ENCODE measurements around the gene AIF1L.

Gene AIF1L

GRCh38 chr9:131051592-131052517 is 44.5 kb upstream of the AIF1L start:
- no peak for DNase-seq (ENCODE audit: low spot score)
- H3K4me3 ChIP-seq = no peak overlapping the region
- no peak overlapping the region for H3K27ac ChIP-seq
- TF ChIP-seq CTCF (IDR thresholded peaks at IDR 0.05) = no peak

GRCh38 chr9:131053896-131054295 is 42.4 kb upstream of the AIF1L start:
- no peak overlapping the region for H3K27ac ChIP-seq
- H3K4me3 ChIP-seq = no peak overlapping the region
- no peak for TF ChIP-seq CTCF (IDR thresholded peaks at IDR 0.05)
- DNase-seq (ENCODE audit: low spot score) = no peak

- no peak for DNase-seq (ENCODE audit: low spot score)
- Histone ChIP-seq H3K27ac (no peak overlapping the region), H3K4me3 (no peak overlapping the region)
- TF ChIP-seq CTCF (IDR thresholded peaks at IDR 0.05) = no peak
Observed at GRCh38 chr9:131056781-131057506, 39.4 kb upstream of the AIF1L start.

GRCh38 chr9:131060900-131061630 is 35.3 kb upstream of the AIF1L start:
- DNase-seq (ENCODE audit: low spot score) = no peak
- no peak for TF ChIP-seq CTCF (IDR thresholded peaks at IDR 0.05)
- no peak overlapping the region for H3K27ac ChIP-seq
- H3K4me3 ChIP-seq = no peak overlapping the region

- DNase-seq (ENCODE audit: low spot score) = no peak
- Histone ChIP-seq H3K4me3 (no peak overlapping the region), H3K27ac (no peak overlapping the region)
- no peak for TF ChIP-seq CTCF (IDR thresholded peaks at IDR 0.05)
Observed at GRCh38 chr9:131062969-131063368, 33.4 kb upstream of the AIF1L start.

- no peak overlapping the region for H3K4me3 ChIP-seq
- no peak for DNase-seq (ENCODE audit: low spot score)
- no peak for TF ChIP-seq CTCF (IDR thresholded peaks at IDR 0.05)
- H3K27ac ChIP-seq = no peak overlapping the region
Observed at GRCh38 chr9:131065599-131065998, 30.7 kb upstream of the AIF1L start.

Data from coronary artery (tissue), 2 donors.